RWPE2 (cell line): ENCODE results near the gene ISLR.

Source experiments
- ATAC-seq: fragments of 200-7000 bp; cut with Tn5 transposase; 3 replicates; pipeline ENCODE4 v1.9.1; 2021; ENCODE audit warnings: low read depth
- DNase-seq: peaks from one replicate; pipeline ENCODE4 v3.0.0-alpha.2; 2020; ENCODE audit warnings: low spot score
- H3K27ac ChIP-seq: fragments of 450-650 bp; 2 replicates; pipeline ENCODE4 v1.5.1; 2017; ENCODE audit warnings: mild to moderate bottlenecking; ENCODE audit not compliant: poor library complexity, severe bottlenecking
- H3K27me3 ChIP-seq: fragments of 250-450 bp; sonication (Bioruptor Pico); 2 replicates; pipeline ENCODE4 v1.5.1; 2021; ENCODE audit warnings: mild to moderate bottlenecking, moderate library complexity; ENCODE audit not compliant: insufficient read depth, poor library complexity, severe bottlenecking
- H3K36me3 ChIP-seq: fragments of 250-450 bp; sonication (Bioruptor Pico); 2 replicates; pipeline ENCODE4 v1.5.1; 2020; ENCODE audit warnings: low read depth, mild to moderate bottlenecking, moderate library complexity
- H3K4me1 ChIP-seq: fragments of 250-450 bp; sonication (Bioruptor Pico); 2 replicates; pipeline ENCODE4 v1.5.1; 2021; ENCODE audit warnings: mild to moderate bottlenecking, moderate library complexity; ENCODE audit not compliant: insufficient read depth, poor library complexity, severe bottlenecking
- H3K4me3 ChIP-seq: fragments of 250-450 bp; sonication (Bioruptor Pico); 2 replicates; pipeline ENCODE4 v1.5.1; 2021; ENCODE audit warnings: mild to moderate bottlenecking, moderate library complexity; ENCODE audit not compliant: severe bottlenecking
- H3K9me3 ChIP-seq: fragments of 250-450 bp; sonication (Bioruptor Pico); 2 replicates; pipeline ENCODE4 v1.5.1; 2021; ENCODE audit warnings: mild to moderate bottlenecking, moderate library complexity; ENCODE audit not compliant: severe bottlenecking
- CTCF ChIP-seq: fragments of 450-650 bp; IDR thresholded peaks from one replicate; pipeline ENCODE4 v1.5.1; 2017; ENCODE audit warnings: mild to moderate bottlenecking, moderate library complexity; ENCODE audit not compliant: poor library complexity, severe bottlenecking

Gene ISLR

GRCh38 chr15:74178326-74179100 is 5.0 kb downstream of the ISLR start:
- DNase-seq = no peak
- no peaks in the 10 kb centered on the region for H3K36me3 ChIP-seq
- H3K9me3 ChIP-seq = no peaks in the 10 kb centered on the region
- ATAC-seq = no peak
- H3K27me3 ChIP-seq = no peaks in the 10 kb centered on the region
- no peak overlapping the region for H3K4me3 ChIP-seq
- H3K27ac ChIP-seq = peak overlapping the region; percentile 47
- no peak for TF ChIP-seq CTCF
- H3K4me1 ChIP-seq = peaks cover 22% of the 10 kb centered on the region

- Histone ChIP-seq H3K36me3 (no peaks in the 10 kb centered on the region), H3K4me3 (no peak overlapping the region), H3K27me3 (no peaks in the 10 kb centered on the region), H3K9me3 (no peaks in the 10 kb centered on the region), H3K27ac (peak overlapping the region; percentile 47), H3K4me1 (peaks cover 22% of the 10 kb centered on the region)
- DNase-seq (peak; percentile 89), ATAC-seq (peak; percentile 91)
- no peak for TF ChIP-seq CTCF
Observed at GRCh38 chr15:74179101-74179841, 5.8 kb downstream of the ISLR start.

- DNase-seq = peak; percentile 56
Observed at GRCh38 chr15:74179983-74180880, 6.7 kb downstream of the ISLR start.

GRCh38 chr15:74180881-74181602 is 7.5 kb downstream of the ISLR start:
- no peak for TF ChIP-seq CTCF
- Histone ChIP-seq H3K36me3 (no peaks in the 10 kb centered on the region), H3K4me3 (no peak overlapping the region), H3K27ac (no peak overlapping the region), H3K9me3 (no peaks in the 10 kb centered on the region), H3K27me3 (no peaks in the 10 kb centered on the region), H3K4me1 (peaks cover 22% of the 10 kb centered on the region)
- DNase-seq (peak; percentile 69), ATAC-seq (no peak)

More at GRCh38 chr15:74179983-74180880, 6.7 kb downstream of the ISLR start:
- H3K4me3 ChIP-seq = no peak overlapping the region
- TF ChIP-seq CTCF = no peak
- H3K27ac ChIP-seq = peak overlapping the region; percentile 47
- H3K27me3 ChIP-seq = no peaks in the 10 kb centered on the region
- ATAC-seq = peak; percentile 46
- H3K4me1 ChIP-seq = peaks cover 22% of the 10 kb centered on the region
- H3K9me3 ChIP-seq = no peaks in the 10 kb centered on the region
- H3K36me3 ChIP-seq = no peaks in the 10 kb centered on the region
